GM19468 (cell line): Measurements from ENCODE around the gene ESRRA.

Source experiments
- ATAC-seq: cut with Tn5 transposase; IDR thresholded peaks from one replicate; pipeline ENCODE4 v1.9.1; 2021; ENCODE audit warnings: mild to moderate bottlenecking, moderate library complexity, moderate number of reproducible peaks; ENCODE audit not compliant: unreplicated experiment; ENCODE audit errors: extremely low read depth

The ESRRA gene

GRCh38 chr11:64324692-64325469, 19.6 kb downstream of the ESRRA start:
- ATAC-seq = no peak

- no peak for ATAC-seq
These were observed 22.1 kb downstream of the ESRRA start for GRCh38 chr11:64327375-64327774.

- ATAC-seq = no peak
These were observed 22.7 kb downstream of the ESRRA start for GRCh38 chr11:64327993-64328392.

- no peak for ATAC-seq
These were observed 25.6 kb downstream of the ESRRA start for GRCh38 chr11:64330888-64331287.

- no peak for ATAC-seq
These were observed 26.4 kb downstream of the ESRRA start for GRCh38 chr11:64331569-64332371.

GRCh38 chr11:64333556-64333955, 28.2 kb downstream of the ESRRA start:
- ATAC-seq = no peak

- ATAC-seq = peak; percentile 54
These were observed 29.7 kb downstream of the ESRRA start for GRCh38 chr11:64334764-64335735.

- ATAC-seq = no peak
These were observed 32.4 kb downstream of the ESRRA start for GRCh38 chr11:64337538-64338249.

GRCh38 chr11:64338716-64339115, 33.4 kb downstream of the ESRRA start:
- no peak for ATAC-seq

- ATAC-seq = no peak
These were observed 34.0 kb downstream of the ESRRA start for GRCh38 chr11:64339286-64339685.

GRCh38 chr11:64339754-64340408, 34.6 kb downstream of the ESRRA start, which contains the start of gene CCDC88B:
CCDC88B (plus strand) TSS chr11:64340204; CDS start chr11:64340267, 63 bp downstream.
- no peak for ATAC-seq

- no peak for ATAC-seq
These were observed 35.5 kb downstream of the ESRRA start for GRCh38 chr11:64340671-64341335.

- ATAC-seq = no peak
These were observed 36.1 kb downstream of the ESRRA start for GRCh38 chr11:64341429-64341828.

- no peak for ATAC-seq
These were observed 36.8 kb downstream of the ESRRA start for GRCh38 chr11:64341851-64342791.

GRCh38 chr11:64342869-64343745, 37.8 kb downstream of the ESRRA start:
- ATAC-seq = no peak

- no peak for ATAC-seq
These were observed 38.6 kb downstream of the ESRRA start for GRCh38 chr11:64343767-64344559.
